CD4-positive, alpha-beta T cell treated with Interleukin-4 for 1 hour (primary cell): ENCODE measurements around the gene TRMU.
"Not testable (repeated sequence)": the region's sequence is repeated elsewhere in the genome, so short reads cannot be mapped to it uniquely, and the experiment has no call there.

Experiments
- DNase-seq, 2 donors: peaks; one replicate each; pipeline ENCODE4 v3.0.0-alpha.2; 2020 to 2022

Gene TRMU

DNA sequence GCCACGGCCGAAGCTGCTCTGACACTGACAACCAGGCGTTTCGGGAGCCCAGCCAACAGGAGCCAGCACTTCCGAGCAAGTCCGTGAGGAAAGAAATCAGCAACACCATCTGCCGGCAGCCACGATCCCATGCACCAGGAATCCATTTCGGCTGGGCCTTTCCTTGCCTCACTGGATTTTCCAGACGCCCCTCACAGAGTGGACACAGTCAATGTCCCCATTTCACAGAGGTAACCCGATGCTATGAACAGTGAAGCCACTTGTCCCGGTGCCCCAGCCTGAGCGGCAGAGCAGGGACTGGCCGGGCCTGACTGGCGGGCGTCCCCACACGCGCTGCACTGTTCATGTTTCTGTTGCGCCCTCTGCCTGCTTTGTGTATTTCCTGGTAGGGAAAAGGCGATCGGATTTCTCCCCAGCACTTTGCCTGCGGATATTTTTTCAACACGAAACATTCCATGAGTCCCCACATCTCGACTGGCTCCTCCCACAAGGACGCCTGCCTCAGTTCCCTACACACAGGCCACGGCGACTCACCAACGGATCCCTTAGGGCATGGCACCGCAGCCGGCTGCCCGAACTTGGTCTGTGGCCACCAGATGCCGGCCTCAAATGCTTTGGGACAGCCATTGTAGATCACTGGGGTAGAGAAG, 55.3 kb downstream of the TRMU start:
- DNase-seq = no peak

DNA sequence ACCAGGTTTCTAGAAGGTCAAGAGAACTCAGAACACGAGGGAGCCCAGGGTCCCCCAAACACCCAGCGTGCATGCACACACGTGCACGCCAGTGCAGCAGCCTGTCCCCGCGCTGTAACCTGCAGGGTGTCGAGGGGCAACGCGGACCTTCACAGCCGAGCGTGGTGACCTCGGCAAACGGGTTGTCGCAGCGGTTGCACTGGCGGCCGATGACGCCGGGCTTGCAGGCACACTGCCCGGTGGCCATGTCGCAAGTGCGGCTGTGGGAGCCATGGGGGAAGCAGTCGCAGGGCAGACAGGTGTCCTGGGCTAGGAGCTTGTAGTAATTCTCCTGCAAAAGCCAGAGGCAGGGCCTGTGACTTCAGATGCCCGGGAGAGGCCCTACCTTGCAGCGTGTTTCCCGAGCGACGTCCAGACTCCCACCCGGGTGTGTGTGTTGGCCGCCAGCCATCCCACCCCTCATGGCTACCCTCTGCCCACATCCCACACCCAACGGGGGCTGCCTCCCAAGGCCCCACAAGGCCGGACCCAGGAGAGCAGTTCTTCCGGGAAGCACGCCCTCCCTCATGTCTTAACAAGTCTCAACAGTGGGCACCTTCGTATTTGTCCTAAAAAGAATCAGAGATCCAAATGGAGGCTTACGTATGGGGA, 56.1 kb downstream of the TRMU start:
- no peak for DNase-seq

DNA sequence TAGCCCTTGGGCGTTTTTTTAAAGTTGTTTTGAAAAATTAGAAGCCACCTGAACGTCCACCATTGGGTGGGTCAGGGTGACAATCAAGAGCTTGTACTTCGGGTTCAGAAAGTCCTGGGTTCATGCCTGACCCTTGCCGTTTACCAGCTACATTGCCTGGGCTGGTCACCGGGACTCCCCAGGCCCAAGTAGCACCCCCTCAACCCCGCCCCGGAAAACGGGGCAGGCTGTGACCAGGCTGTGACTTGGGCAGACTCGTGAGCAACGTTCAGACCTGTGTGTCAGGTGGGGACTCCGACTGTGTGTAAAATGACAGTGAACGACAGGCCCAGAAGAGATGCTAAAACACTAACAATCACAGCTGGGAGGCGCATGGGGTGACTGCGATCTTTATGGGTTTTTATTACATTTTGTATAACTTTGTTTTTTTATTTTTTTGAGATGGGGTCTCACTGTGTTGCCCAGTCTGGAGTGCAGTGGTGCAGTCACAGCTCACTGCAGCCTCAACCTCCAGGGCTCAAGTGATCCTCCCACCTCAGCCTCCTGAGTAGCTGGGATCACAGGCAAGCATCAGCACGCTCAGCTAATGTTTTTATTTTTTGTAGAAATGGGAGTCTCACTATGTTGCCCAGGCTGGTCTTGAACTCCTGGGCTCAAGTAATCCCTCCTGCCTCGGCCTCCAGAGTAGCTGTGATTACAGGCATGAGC, 56.8 kb downstream of the TRMU start:
- DNase-seq = no peak

DNA sequence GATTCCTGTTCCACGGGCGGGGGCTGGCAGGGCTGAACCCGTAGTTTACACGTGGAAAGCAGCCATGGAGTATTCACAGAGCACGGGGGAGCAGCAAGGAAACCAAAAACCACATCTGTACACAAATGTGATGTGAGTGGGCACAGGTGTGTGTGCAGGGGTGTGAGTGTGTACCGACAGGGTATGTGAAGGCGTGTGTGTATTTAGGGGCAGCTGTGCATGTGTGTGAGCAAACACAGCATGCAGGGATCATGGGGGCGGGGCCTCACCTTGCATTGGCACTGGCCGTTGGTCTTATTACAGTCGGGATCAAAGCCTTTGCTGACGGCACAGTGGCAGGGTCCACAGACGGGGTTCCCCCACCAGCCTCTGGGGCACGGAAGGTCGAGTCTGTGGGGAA, 58.4 kb downstream of the TRMU start:
- no peak for DNase-seq

DNA sequence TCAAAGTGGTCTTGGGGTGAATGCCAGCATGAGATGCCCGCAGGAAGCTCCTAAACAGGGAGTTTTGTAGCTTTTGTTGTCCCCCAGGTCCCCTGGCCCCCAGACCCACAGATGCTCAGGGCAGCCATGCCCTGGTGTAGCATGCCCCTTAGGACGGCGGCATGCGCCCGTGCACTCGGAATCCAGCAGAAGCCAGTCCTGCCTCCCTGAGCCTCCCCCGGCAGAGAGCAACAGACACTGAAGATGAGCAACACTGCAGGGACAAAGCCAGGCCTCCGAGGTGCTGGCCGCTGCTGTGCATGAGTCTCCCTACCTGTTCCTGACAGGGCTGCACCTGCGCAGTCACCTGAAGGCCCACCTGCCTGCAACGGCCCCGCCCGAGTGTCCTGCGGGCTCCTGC, 59.1 kb downstream of the TRMU start:
- DNase-seq = no peak

DNA sequence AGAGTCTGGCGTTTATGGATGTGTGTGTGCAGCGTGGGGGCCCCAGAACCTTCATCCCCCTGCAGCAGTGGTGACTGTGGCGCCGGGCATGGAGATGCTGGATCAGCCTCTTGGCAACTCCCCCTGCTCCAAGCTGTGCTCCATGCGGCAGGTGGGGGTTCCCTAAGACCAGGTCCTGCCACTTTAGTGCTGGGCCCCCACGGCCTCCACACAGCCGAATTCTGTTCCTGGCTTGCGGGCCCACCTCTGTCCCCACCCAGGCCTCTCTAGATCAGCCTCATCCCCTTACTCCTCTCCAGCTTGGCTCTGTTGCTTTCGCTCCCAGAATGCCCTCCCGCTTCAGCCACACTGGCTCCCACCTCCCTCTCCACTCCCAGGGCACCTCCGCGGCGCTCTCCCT, 59.6 kb downstream of the TRMU start:
- DNase-seq = no peak

DNA sequence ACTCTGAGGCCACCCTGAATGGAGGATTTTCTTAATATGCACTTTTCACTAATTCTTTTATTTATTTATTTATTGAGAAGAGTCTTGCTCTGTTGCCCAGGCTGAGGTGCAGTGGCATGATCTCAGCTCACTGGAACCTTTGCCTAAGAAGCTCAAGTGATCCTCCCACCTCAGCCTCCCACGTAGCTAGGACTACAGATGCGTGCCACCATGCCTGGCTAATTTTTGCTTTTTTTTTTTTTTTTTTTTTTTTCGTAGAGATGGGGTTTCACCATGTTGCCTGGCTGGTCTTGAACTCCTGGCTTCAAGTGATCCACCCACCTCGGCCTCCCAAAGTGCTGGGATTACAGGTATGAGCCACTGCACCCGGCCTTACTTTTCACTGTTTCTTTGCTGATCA, 61.5 kb downstream of the TRMU start:
- DNase-seq = not testable (repeated sequence)

DNA sequence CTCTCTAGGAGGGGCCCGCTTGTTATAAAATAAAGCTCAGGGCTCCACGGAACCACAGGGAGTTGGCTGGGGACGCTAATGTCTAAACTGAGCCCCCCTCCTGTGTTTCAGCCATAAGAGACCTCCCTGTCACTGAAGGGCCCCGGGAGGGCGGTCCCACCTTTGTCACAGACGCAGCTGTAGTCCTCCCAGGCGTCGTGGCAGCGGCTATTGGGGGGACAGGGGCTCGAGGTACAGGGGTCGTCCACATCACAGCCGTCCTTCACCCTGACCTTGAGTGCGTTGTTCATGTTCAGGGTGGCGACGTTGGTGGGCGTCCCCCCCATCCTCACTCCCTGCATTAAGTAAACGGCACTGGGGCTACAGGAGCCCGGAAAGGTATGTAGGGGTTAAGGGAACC, 62.0 kb downstream of the TRMU start:
- DNase-seq = no peak

DNA sequence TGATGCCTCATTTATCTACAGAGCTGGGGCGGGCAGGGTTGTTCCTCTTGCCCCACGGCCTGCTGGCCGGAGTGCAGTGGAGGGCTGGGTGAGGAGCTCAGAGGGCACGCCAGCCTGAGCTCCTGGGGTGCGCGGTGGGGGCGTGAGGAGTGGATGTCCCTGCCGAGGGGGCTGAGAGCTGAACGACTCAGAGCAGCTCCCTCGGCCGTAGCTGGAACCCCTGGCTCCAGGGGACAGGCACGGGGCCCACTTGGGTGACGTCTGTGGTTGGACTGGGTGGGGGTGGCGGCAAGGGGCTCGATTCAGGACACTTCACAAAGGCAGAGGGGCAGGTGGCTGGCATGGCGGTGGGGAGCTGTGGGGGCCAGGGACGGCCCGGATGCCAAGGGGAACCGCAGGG, 62.4 kb downstream of the TRMU start:
- DNase-seq = no peak

DNA sequence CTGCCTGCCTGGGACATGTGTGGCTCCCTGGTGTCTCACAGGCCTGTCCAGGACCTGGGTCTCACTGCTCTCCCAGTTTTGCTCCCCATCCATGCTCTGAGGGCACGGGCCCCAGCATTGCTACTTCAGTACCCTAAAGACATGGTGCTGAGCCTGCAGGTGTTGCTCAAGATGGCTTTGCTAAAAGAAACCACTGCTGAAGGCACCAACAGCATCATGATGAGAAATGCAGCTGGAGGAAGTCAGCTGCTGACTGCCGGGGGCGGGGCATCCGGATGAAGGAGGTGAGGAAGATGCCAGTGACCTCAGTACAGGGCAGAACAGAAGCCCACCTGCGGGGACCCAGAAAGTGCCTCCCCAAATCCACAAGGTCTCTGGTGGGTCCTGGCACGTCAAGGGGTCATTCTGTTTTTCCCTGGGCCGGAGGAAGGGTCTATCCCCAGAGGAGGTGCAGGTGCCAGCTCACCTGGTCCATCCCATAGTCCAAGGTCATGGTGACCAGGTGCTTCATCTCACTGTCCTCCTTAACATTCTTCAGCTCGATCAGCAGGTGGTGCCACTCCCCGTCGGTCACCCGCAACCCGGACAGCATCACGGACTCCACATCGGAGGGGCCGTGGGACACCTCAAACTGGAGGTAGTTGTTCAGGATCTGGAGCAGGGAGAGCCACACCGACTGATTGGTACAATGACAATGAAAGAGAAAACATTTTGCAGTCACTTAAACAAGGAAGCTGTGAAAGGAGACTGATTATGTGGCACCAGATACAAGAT, 63.9 kb downstream of the TRMU start:
- no peak for DNase-seq

DNA sequence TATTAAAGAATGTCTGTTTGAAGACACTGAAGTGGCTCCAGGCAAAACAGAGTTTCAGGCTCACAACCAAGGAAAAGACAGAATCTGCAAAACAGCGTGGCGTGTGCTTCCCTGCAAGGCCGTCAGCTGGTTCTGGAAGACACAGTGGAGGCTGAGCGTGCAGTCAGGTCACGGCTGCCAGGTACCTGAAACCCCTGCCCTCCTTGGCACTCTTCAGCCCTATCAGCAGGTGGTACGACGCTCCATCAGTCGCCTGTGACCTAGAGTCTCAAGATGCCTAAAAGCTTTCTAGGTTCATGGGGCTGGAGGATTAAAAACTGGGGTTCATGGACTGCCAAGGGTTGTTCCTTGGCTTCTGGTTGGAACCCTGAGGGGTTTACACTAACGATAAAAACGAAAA, 65.9 kb downstream of the TRMU start:
- no peak for DNase-seq

DNA sequence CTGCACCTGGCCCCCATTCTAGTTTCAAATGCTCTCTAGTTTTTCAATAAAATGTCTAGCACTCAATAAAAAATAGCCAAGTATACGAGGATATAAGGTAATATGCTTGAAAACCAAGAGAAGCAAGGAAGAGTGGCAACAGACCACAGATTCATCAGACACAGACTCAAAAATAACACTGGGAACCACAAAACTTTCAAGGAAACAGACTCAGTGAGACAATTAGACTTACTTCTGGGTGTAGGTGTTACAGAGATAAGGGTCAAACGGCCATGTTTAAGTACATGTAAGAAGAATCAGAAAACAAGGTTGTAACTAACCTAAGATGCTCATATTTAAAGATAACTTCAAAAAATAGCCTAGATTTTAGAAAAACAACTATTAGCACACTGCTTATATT, 67.0 kb downstream of the TRMU start:
- no peak for DNase-seq

DNA sequence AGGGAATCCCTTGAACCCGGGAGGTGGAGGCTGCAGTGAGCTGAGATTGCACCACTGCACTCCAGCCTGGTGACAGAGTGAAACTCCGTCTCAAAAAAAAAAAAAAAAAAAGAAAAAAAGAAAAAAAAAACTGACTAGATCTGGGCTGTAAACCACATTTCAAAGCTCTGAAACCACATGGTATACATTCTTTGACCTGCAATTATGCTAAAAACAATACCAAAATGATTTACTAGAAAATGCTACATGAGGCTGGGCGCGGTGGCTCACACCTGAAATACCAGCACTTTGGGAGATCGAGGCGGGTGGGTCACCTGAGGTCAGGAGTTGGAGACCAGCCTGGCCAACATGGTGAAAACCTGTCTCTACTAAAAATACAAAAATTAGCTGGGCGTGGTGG, 68.4 kb downstream of the TRMU start:
- peak in 1 of 2 donors; percentile 21 for DNase-seq

DNA sequence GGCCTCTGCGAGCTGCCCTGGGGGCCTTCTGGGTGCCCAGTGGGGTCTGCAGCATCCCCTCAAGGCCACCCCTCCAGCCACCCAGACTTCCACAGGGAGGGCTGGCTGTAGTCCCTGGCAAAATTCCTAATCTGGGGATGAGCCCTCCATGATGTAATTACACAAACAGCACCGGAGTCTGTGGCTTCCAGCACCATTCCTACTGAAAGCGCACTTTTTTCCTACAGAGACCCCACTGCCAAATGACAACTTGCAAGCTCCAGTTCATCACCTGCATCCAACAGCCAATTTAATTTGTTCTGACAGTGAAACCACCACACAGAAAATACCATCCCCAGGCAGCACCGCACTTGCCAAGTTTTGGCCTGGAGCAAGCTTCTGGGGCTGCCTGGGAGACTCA, 70.4 kb downstream of the TRMU start:
- no peak for DNase-seq

DNA sequence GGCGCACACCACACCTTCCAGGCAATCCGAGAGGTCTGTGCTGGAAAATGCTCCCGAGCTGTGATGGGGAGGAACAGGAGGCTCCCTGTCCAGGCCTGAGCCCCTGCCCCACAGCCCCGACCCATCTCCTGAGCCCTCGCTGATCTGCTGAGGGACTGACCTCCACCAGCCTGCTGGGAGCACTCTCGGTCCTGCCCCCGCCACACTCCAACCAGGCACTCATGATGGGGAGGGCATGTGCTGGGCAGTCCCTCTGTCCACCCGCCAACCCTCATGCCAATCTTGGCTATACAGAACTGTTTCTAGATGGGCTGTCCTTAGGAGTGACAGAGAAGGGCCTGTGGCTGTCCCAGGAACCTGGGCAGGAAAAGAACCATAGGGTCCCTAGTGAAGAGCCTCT, 70.8 kb downstream of the TRMU start:
- DNase-seq = no peak

DNA sequence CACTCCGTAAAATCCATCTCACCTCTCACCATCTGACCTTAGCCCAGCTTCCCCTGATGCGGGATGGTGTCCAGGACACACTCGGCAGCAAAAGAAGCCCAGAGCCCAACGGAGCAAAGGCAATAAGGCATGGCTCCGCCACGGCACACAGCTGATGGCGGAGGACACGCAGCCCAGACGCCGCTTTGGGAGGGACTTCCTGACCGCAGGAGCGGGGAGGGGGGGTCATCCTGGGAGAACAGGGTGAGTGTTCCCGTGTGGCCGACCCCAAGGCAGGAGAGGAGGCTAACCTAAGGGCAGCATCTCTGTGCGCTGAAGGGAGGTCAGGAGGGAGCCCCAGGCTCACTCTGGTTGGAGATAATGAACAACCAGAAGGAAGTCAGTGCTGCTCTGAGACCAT, 71.3 kb downstream of the TRMU start:
- no peak for DNase-seq
